H54 (cell line): ENCODE data around the gene DNAJC6.
"Not testable (repeated sequence)": the region's sequence is repeated elsewhere in the genome, so short reads cannot be mapped to it uniquely, and the experiment has no call there.

Experiments used
- DNase-seq: peaks from one replicate; pipeline ENCODE4 v3.0.0; 2011; ENCODE audit warnings: low spot score, mixed read lengths; ENCODE audit not compliant: insufficient read length
- FAIRE-seq: peaks from 3 replicates; lab custom pipeline; 2011; peaks lifted over from hg19 to GRCh38; lab: Jason Lieb, UNC
- POLR2A ChIP-seq: IDR thresholded peaks from 2 replicates; pipeline ENCODE4 v1.6.1; 2011; ENCODE audit warnings: low read depth, mild to moderate bottlenecking, low read length

Gene DNAJC6

DNA sequence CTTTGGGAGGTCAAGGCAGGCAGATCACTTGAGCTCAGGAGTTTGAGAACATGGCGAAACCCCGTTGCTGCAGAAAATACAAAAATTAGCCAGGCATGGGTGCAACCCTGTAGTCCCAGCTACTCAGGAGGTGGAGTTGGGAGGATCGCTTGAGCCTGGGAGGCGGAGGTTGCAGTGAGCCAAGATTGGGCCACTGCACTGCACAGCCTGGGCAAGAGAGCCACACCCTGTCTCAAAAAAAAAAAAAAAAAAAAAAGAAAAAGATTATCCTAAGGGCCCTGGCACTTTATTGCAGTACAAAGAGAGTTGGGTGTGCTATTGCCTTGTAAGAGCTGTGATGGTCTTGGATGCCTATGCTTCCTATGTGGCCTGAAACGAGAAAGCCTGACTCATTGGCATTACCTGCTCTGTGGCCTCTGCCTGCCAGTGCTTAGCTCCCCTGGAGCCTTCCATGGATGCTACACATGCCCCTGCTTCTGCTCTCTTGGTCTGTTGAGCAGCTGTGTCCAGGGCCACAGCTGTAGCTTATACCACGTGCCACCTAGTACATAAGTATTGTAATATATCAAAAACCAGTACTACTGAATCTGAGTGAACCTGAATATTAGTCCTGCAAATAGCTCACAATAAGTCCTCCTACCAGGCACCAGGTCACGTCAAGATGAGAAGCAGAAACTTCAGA lies 45.8 kb downstream of the DNAJC6 start:
- FAIRE-seq = no peak
- no peak for DNase-seq
- TF ChIP-seq POLR2A = no peak

DNA sequence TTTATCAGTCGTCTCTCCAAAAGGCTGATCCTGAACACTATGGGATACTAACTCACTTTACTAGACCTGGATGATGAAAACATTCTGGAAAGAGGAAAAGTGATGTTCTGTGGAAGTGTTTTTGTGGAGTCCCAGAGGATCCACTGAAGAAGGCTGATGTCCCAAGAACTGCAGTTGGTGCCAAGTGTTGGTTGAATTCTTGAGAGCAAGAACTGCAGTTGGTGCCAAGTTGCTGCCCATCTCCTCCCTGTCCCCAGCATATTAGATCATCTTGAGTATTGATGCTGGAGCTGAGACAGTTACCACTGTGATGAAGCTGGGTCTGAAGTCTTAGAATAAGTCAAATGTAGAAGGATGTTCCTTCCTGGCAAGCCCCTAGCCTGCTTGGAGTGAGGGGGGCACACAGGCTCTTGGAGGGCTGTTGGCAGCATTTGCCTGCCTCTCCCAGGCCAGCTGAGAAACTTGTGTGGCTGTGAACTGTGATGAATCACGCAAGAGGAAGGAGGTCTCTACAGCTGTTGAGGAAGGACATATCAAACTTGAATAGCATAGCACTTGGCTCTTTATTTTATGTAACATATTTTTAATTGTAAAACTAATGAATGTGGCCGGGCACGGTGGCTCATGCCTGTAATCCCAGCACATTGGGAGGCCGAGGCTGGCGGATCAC lies 48.1 kb downstream of the DNAJC6 start:
- DNase-seq (no peak), FAIRE-seq (no peak)
- no peak for TF ChIP-seq POLR2A

DNA sequence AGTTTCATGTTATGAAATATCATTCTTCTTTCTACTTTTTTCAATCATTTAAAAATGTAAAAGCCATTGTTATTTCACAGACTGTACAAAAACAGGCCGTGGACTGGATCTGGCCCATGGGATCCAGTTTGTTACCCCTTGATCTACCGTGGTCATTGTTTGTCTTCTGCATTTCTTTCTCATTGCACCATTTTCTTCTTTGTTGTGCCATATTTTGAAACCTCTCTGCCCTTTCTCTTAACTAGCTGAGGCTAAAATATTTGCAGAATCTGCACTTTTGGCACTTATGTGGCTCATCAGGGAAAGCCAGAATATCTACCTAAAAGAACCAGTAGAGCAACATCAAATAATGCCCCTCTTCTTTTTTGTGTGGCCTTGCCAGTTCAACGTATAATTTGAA lies 50.5 kb downstream of the DNAJC6 start:
- TF ChIP-seq POLR2A = no peak
- no peak for FAIRE-seq
- DNase-seq = no peak

DNA sequence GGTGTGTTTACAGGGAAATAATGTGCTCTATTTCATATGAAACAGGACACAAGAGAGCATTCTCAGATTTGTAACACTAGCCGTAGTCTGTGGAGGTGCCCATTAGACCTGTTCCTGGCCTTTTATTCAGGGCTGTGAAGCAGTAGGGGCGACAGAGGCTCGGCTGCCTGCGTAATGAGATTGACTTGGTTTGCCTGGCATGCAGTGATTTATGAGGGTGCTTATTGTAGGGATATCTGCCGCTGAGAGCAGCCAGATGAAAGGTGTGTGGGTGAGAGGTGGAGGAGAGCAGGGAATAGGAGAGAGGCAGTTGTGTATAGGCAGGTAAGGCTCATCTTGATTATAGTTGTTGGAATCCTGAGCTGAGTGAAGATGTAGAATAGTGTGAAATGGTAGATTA lies 51.3 kb downstream of the DNAJC6 start:
- FAIRE-seq (no peak), DNase-seq (no peak)
- TF ChIP-seq POLR2A = no peak

DNA sequence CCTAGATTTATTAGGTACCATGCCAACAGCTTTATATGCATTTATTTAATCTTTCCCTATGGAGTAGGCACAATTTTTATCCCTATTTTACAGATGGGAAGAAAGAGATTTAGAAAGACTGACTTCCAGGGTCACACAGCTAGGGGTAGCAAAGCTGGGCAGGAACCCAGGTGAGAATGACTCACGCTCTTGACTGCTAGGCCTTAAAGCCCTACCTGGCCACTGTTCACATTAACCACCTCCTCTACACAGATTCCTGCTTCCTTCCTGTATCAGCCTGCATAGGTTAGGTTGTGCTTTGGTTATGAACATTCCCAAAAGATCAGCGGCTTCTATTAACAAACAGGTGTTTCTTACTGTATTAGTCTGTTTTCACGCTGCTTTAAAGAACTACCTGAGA lies 53.2 kb downstream of the DNAJC6 start:
- DNase-seq (no peak), FAIRE-seq (no peak)
- TF ChIP-seq POLR2A = no peak

DNA sequence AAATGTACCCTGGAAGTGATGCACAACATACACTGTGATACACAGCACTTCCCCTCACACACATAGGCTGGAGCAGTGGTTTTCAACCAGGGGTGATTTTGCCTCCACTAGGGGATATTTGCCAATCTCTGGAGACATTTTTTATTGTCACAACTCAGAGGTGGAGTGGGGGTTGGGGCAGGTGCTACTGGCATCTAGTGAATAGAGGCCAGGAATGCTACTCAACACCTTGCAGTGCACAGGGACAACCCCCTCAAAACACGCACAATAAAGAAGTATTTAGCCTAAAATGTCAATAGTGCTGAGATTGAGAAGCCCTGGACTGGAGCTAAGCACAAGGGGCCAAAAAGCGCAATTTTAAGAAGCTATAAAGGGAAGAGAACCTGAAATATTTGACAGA lies 54.1 kb downstream of the DNAJC6 start:
- FAIRE-seq = no peak
- DNase-seq = no peak
- TF ChIP-seq POLR2A = no peak

DNA sequence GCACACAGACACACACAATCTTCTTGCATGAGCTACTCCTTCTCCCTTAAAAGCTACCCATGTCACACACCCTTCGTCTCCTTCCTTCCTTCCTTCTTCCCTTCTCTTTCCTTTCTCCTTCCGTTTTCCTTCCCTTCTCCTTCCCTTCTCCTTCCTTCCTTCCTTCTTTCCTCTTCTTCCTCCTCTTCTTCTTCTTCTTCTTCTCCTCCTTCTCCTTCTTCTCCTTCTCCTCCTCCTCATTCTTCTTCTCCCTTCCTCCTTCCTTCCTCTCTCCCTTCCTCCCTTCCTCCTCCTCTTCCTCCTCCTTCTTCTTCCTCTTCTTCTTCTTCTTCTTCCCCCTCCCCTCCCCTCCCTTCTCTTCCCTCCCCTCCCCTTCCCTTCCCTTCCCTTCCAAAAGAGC lies 59.1 kb downstream of the DNAJC6 start:
- TF ChIP-seq POLR2A = no peak
- FAIRE-seq = no peak
- no peak for DNase-seq

GRCh38 chr1:65371544-65371943 lies 62.2 kb downstream of the DNAJC6 start:
- TF ChIP-seq POLR2A = no peak
- FAIRE-seq = no peak
- DNase-seq = no peak

GRCh38 chr1:65372557-65372956 lies 63.2 kb downstream of the DNAJC6 start:
- no peak for TF ChIP-seq POLR2A
- FAIRE-seq (peak; percentile 61), DNase-seq (no peak)

DNA sequence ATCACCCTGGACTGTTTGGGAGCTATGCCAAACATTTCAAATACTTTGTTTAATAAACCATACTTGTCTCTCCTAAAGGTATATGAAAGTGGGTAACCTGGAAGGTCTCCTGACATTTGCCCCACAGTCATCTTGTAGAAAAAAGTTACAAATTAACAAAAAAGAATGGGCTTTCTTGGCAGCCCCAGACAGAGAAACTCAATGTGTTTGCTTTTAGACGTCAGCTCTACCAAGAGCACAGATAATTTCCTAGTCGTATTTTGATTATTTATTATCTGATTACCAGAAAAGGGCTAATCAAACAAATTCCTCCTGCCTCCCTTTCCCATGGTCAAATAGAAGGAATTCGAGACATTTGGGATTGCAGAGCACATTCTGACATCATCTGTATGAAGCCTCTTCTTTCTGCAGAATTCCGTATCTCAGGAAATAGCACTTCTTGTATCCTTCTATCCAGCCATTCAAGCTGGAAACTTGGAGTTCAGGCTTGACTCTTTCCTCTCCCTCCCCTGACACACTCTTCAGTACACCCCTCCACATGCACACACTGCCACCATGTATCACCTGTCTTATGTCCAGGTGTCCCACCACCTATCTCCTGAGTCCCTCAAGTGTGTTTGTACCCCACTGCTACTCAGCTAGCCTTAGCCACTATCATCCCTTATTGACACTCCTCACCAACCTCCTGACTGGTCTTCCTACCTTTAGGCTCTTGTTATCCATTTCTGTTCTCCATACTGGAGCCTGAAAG lies 68.3 kb downstream of the DNAJC6 start:
- no peak for TF ChIP-seq POLR2A
- DNase-seq = no peak
- no peak for FAIRE-seq

GRCh38 chr1:65378247-65378946 lies 69.1 kb downstream of the DNAJC6 start:
- FAIRE-seq = no peak
- no peak for DNase-seq

DNA sequence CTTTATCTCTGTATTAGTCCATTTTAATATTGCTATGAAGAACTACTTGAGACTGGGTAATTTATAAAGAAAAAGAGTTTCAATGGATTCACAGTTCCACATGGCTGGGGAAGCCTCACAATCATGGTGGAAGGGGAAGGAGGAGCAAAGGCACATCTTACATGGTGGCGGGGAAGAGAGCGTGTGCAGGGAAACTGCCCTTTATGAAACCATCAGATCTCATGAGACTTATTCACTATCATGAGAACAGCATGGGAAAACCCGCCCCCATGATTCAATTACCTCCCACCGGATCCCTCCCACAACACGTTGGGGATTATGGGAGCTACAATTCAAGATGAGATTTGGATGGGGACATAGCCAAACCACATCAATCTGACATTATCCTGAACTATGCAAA lies 75.1 kb downstream of the DNAJC6 start:
- not testable (repeated sequence) for FAIRE-seq, DNase-seq

More at GRCh38 chr1:65378247-65378946, 69.1 kb downstream of the DNAJC6 start:
- TF ChIP-seq POLR2A = no peak

- no peak for DNase-seq
- FAIRE-seq = no peak
- no peak for TF ChIP-seq POLR2A
Observed at GRCh38 chr1:65386439-65386838, 77.1 kb downstream of the DNAJC6 start.

DNA sequence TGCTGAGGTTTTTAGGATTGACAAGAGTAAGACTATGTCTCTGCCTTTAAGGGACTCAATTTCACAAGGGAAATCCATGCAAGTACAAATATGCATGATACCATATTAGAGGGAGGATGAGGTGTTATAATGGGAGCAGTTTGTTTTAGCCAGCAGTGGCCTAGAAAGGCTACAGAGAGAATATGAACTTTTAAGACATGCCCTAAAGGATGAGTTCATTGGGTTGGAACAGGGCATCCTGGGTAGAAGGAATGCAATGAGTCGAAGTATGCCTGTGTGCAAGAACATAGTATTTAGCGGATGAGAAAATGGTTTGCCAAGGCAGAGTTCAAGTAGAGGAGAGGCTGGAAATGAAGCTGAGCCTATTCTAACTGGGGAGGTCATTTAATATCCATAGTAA lies 78.5 kb downstream of the DNAJC6 start:
- FAIRE-seq = no peak
- DNase-seq = no peak
- TF ChIP-seq POLR2A = no peak
